GM19193 (cell line): ENCODE measurements around the gene TOMM6.

ENCODE experiments used
- POLR2A ChIP-seq: IDR thresholded peaks from 4 replicates; pipeline ENCODE4 v1.6.1; 2011; ENCODE audit not compliant: insufficient read depth, insufficient read length; ENCODE audit errors: extremely low read depth

TOMM6 gene

GRCh38 chr6:41796474-41796873 lies 9.0 kb downstream of the TOMM6 start:
- TF ChIP-seq POLR2A, result no peak

GRCh38 chr6:41798901-41799558 lies 11.5 kb downstream of the TOMM6 start:
- TF ChIP-seq POLR2A, result no peak

- TF ChIP-seq POLR2A, result no peak
Measured at GRCh38 chr6:41799559-41799911, 12.0 kb downstream of the TOMM6 start.

- TF ChIP-seq POLR2A, result no peak
Measured at GRCh38 chr6:41801380-41801779, 13.9 kb downstream of the TOMM6 start.

GRCh38 chr6:41805830-41806774 lies 18.6 kb downstream of the TOMM6 start:
- TF ChIP-seq POLR2A, result no peak

- TF ChIP-seq POLR2A, result no peak
Measured at GRCh38 chr6:41811095-41811494, 23.6 kb downstream of the TOMM6 start.

- no peak for TF ChIP-seq POLR2A
Measured at GRCh38 chr6:41813469-41813868, 26.0 kb downstream of the TOMM6 start.

GRCh38 chr6:41813956-41814355 lies 26.5 kb downstream of the TOMM6 start:
- no peak for TF ChIP-seq POLR2A

- no peak for TF ChIP-seq POLR2A
Measured at GRCh38 chr6:41814629-41815028, 27.1 kb downstream of the TOMM6 start.

- no peak for TF ChIP-seq POLR2A
Measured at GRCh38 chr6:41815587-41815986, 28.1 kb downstream of the TOMM6 start.

- TF ChIP-seq POLR2A, result no peak
Measured at GRCh38 chr6:41818271-41819054, 31.0 kb downstream of the TOMM6 start.

GRCh38 chr6:41821266-41821665 lies 33.8 kb downstream of the TOMM6 start:
- no peak for TF ChIP-seq POLR2A

GRCh38 chr6:41822021-41822420 lies 34.5 kb downstream of the TOMM6 start:
- TF ChIP-seq POLR2A, result no peak

- no peak for TF ChIP-seq POLR2A
Measured at GRCh38 chr6:41823178-41823577, 35.7 kb downstream of the TOMM6 start.
